OCI-LY7 (cell line): ENCODE measurements around the gene SLC43A1. TPM values are rescaled to one million over a fixed set of nuclear protein-coding genes. Genes with fewer than 3 reads are reported as not detected.
A peak's percentile ranks its signal among the peaks of the same experiment; 100 is the strongest.

Experiments
- BruUV-seq: library from RNA; stranded (reverse); fragments of 400-500 nt; replicated peaks from 2 replicates; lab custom pipeline; 2021; lab: Mats Ljungman, UMichigan
- CTCF ChIA-PET: fragments of 300-600 bp; sonication (Branson Sonifier 250); formaldehyde crosslinking; loops from one replicate; lab custom pipeline; 2022; ENCODE audit warnings: antibody characterized with exemption; ENCODE audit not compliant: unreplicated experiment; lab: Charles Lee
- POLR2A ChIA-PET: fragments of 300-600 bp; sonication (Branson Sonifier 250); formaldehyde crosslinking; loops from one replicate; lab custom pipeline; 2022; ENCODE audit warnings: antibody characterized with exemption; lab: Charles Lee
- DNase-seq: peaks from one replicate; pipeline ENCODE4 v3.0.0-alpha.2; 2015; ENCODE audit warnings: low spot score
- H2AFZ ChIP-seq: fragments of 200-600 bp; sonication (generic), shearing (Covaris generic); 2 replicates; pipeline ENCODE4 v1.6.1; 2014; ENCODE audit warnings: mild to moderate bottlenecking, antibody characterized with exemption, low read length, moderate library complexity
- H3K27ac ChIP-seq: fragments of 200-600 bp; sonication (generic); 2 replicates; pipeline ENCODE4 v1.5.1; 2014; ENCODE audit warnings: mixed run types, low read depth, mild to moderate bottlenecking, moderate library complexity, low read length, inconsistent platforms; ENCODE audit not compliant: poor library complexity, severe bottlenecking
- H3K36me3 ChIP-seq: fragments of 200-600 bp; sonication (generic); 2 replicates; pipeline ENCODE4 v1.6.1; 2014; ENCODE audit warnings: mild to moderate bottlenecking, antibody characterized with exemption, low read length, moderate library complexity, mixed read lengths; ENCODE audit not compliant: insufficient read depth
- H3K4me1 ChIP-seq: fragments of 200-600 bp; sonication (generic); 2 replicates; pipeline ENCODE4 v1.5.1; 2014; ENCODE audit warnings: mild to moderate bottlenecking, low read length; ENCODE audit not compliant: insufficient read depth, poor library complexity, severe bottlenecking
- H3K4me2 ChIP-seq: fragments of 200-600 bp; sonication (generic); 2 replicates; pipeline ENCODE4 v1.6.1; 2014; ENCODE audit warnings: mild to moderate bottlenecking, low read length
- H3K4me3 ChIP-seq: fragments of 200-600 bp; sonication (generic); 2 replicates; pipeline ENCODE4 v1.5.1; 2014; ENCODE audit warnings: mild to moderate bottlenecking, low read depth, low read length; ENCODE audit not compliant: poor library complexity, severe bottlenecking
- H3K79me2 ChIP-seq: fragments of 200-600 bp; sonication (generic); 2 replicates; pipeline ENCODE4 v1.6.1; 2016; ENCODE audit warnings: low read depth, mild to moderate bottlenecking, low read length, moderate library complexity, mixed read lengths; ENCODE audit not compliant: insufficient read depth
- H3K9me2 ChIP-seq: fragments of 200-600 bp; sonication (generic); 2 replicates; pipeline ENCODE4 v1.6.1; 2016; ENCODE audit warnings: mild to moderate bottlenecking, low read length, mixed read lengths; ENCODE audit not compliant: insufficient read depth
- H3K9me3 ChIP-seq: fragments of 200-600 bp; sonication (generic); 2 replicates; pipeline ENCODE4 v1.6.1; 2014; ENCODE audit warnings: mild to moderate bottlenecking, mixed run types, low read length, mixed read lengths
- H4K20me1 ChIP-seq: fragments of 200-600 bp; sonication (generic); 2 replicates; pipeline ENCODE4 v1.6.1; 2014; ENCODE audit warnings: mild to moderate bottlenecking, antibody characterized with exemption, low read length, moderate library complexity, mixed read lengths; ENCODE audit not compliant: insufficient read depth
- EZH2phosphoT487 ChIP-seq: fragments of 200-600 bp; sonication (generic); IDR thresholded peaks from 2 replicates; pipeline ENCODE4 v1.6.1; 2018; ENCODE audit warnings: low read depth, borderline replicate concordance, mild to moderate bottlenecking, mixed run types, antibody characterized with exemption, low read length, moderate library complexity, mixed read lengths
- intact Hi-C: fragments of 100-400 bp; cut with micrococcal nuclease; formaldehyde crosslinking; loops from one replicate; pipeline ENCODE4 v1.10.0; 2022; ENCODE audit not compliant: unreplicated experiment
- total RNA-seq, 2 experiments: library from RNA; depleted of rRNA in 1 of 2; stranded (reverse); fragments of >200 nt in 1 of 2; shearing (Covaris generic) in 1 of 2; gene quantifications; 2 replicates each; pipeline ENCODE4 v1.2.3, GENCODE V29; 2014 to 2022
- TF ChIP-seq, protein P1 (sequence below): fragments of 200-600 bp; sonication (generic); conservative IDR thresholded peaks from 2 replicates; pipeline ENCODE4 v1.5.1; 2014; ENCODE audit warnings: mild to moderate bottlenecking, antibody characterized with exemption, low read length, moderate library complexity, mixed read lengths

SLC43A1 gene
- total RNA-seq, 2 experiments from 2014 or later, result 61.1 to 78.6 TPM

DNA sequence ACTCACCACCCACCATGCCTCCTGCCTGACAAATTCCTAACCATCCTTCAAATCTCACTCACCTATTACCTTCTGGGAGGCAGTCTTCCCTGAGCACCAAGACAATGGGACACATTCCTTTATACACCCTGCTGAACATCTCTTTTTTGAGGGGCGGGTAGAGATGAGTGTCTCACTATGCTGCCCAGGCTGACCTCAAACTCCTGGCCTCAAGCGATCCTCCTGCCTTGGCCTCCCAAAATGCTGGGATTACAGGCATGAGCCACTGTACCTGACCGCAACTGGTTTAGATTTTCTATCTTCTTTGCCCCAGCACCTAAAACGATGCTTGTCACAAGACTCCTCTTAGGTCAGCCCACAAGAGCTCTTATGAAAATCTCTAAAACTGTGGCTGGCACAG is 7.9 kb upstream of the SLC43A1 start:
- H2AFZ ChIP-seq, result no peak overlapping the region
- peaks cover 9% of the 10 kb centered on the region for H3K4me1 ChIP-seq
- no peak overlapping the region for H3K4me2 ChIP-seq
- H3K79me2 ChIP-seq, result peaks cover 11% of the 10 kb centered on the region
- no peak overlapping the region for H3K4me3 ChIP-seq
- H3K27ac ChIP-seq, result no peak overlapping the region
- TF ChIP-seq EZH2phosphoT487, result no peak
- TF ChIP-seq, protein P1, sequence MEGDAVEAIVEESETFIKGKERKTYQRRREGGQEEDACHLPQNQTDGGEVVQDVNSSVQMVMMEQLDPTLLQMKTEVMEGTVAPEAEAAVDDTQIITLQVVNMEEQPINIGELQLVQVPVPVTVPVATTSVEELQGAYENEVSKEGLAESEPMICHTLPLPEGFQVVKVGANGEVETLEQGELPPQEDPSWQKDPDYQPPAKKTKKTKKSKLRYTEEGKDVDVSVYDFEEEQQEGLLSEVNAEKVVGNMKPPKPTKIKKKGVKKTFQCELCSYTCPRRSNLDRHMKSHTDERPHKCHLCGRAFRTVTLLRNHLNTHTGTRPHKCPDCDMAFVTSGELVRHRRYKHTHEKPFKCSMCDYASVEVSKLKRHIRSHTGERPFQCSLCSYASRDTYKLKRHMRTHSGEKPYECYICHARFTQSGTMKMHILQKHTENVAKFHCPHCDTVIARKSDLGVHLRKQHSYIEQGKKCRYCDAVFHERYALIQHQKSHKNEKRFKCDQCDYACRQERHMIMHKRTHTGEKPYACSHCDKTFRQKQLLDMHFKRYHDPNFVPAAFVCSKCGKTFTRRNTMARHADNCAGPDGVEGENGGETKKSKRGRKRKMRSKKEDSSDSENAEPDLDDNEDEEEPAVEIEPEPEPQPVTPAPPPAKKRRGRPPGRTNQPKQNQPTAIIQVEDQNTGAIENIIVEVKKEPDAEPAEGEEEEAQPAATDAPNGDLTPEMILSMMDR, result no peak
- intact Hi-C loops, result no loop called here
- peaks cover 37% of the 10 kb centered on the region for H3K36me3 ChIP-seq
- BruUV-seq, result no TSS peak
- POLR2A ChIA-PET, result interaction anchor here (2.1 kb wide), 1 partner anchor 8 kb away, joined by 7 read pairs; the partner anchor contains the start of gene SLC43A1
- no peaks in the 10 kb centered on the region for H3K9me2 ChIP-seq
- H4K20me1 ChIP-seq, result 0 out of 2 replicates have a peak, but pooled peaks cover 5% of the 10 kb centered on the region
- DNase-seq, result no peak
- no peaks in the 10 kb centered on the region for H3K9me3 ChIP-seq
- CTCF ChIA-PET, result interaction anchor here (0.6 to 1.6 kb wide), 2 partner anchors 15 to 66 kb away, joined by 3 to 4 read pairs; no protein-coding TSS in a partner anchor

DNA sequence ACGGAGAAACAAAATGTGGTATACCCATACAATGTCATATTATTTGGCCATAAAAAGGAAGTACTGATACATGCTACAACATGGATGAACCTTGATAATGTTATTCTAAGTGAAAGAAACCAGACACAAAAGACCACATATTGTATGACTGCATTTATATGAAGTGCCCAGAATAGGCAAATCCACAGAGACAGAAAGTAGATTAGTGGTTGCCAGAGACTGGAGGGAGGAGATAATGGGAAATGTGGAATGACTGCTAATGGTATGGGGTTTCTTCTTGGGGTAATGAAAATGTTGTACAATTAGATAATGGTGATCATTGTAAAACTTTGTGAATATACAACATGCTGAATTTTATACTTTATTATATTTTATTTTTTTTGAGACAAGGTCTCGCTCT is 5.6 kb upstream of the SLC43A1 start:
- Histone ChIP-seq H3K79me2 (peaks cover 2% of the 10 kb centered on the region; the same call in 1 of the 2 replicates), H3K27ac (no peak overlapping the region), H4K20me1 (no peaks in the 10 kb centered on the region), H3K4me1 (peaks cover 11% of the 10 kb centered on the region), H2AFZ (no peak overlapping the region), H3K36me3 (peaks cover 18% of the 10 kb centered on the region), H3K4me2 (no peak overlapping the region), H3K9me2 (no peaks in the 10 kb centered on the region), H3K9me3 (no peaks in the 10 kb centered on the region), H3K4me3 (no peak overlapping the region)
- intact Hi-C loops, result no loop called here
- ChIA-PET CTCF (interaction anchor here (0.5 to 1.5 kb wide), 2 partner anchors 63 to 175 kb away, joined by 4 to 5 read pairs; no protein-coding TSS in a partner anchor), POLR2A (interaction anchor here (0.9 kb wide), 1 partner anchor 28 kb away, joined by 3 read pairs; no protein-coding TSS in a partner anchor)
- TF ChIP-seq, protein P1, result no peak
- TF ChIP-seq EZH2phosphoT487, result no peak
- no TSS peak for BruUV-seq
- no peak for DNase-seq

DNA sequence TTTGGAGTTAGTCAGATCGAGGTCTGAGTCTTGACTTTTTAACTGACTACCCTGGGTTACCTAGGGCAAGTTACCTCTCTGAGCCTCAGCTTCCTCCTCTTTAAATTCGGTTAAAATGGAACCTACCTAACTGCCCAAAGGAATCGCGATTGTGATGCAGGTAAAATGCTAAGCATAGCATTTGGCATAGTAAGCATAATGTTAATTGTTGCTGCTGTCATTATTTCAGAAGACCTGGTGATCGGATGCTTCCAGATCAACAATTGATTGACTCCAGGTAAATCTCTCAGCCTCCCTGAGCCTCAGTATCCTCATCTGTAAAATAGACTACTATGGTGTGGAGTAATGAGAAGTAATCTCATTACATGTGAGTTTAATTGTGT is 550 bp upstream of the SLC43A1 start:
- Histone ChIP-seq H3K9me2 (no peaks in the 10 kb centered on the region), H4K20me1 (no peaks in the 10 kb centered on the region), H3K79me2 (peaks cover 37% of the 10 kb centered on the region; the same call in 1 of the 2 replicates), H3K9me3 (no peaks in the 10 kb centered on the region), H3K4me3 (peak overlapping the region; percentile 91), H3K4me2 (peak overlapping the region; percentile 87), H2AFZ (peak overlapping the region; percentile 79), H3K36me3 (peaks cover 17% of the 10 kb centered on the region; the same call in 1 of the 2 replicates), H3K4me1 (peaks cover 41% of the 10 kb centered on the region), H3K27ac (peak overlapping the region; percentile 65)
- POLR2A ChIA-PET, result interaction anchor here (0.7 to 5.9 kb wide), 11 partner anchors 8 to 59 kb away, joined by 3 to 64 read pairs (median 7); partner anchors contain the start of genes RTN4RL2 and TIMM10
- CTCF ChIA-PET, result interaction anchor here (3.3 to 5.2 kb wide), 2 partner anchors 11 to 23 kb away, joined by 21 to 25 read pairs; no protein-coding TSS in a partner anchor
- no peak for DNase-seq
- no peak for TF ChIP-seq EZH2phosphoT487
- TF ChIP-seq, protein P1, result no peak
- TSS peak; percentile 73 for BruUV-seq
- intact Hi-C loops, result loop anchor here (10.0 kb wide), 1 partner anchor 1579 kb away; no protein-coding TSS in a partner anchor
